K562 (cell line): ENCODE measurements around the gene ABCB9. TPM values are rescaled to one million over a fixed set of nuclear protein-coding genes. Genes with fewer than 3 reads are reported as not detected.

Experiments
- KDM4B ChIP-seq, 2 experiments: fragments of 450-650 bp in 1 of 2; sonication (generic) in 1 of 2; IDR thresholded peaks; 2 replicates each; pipeline ENCODE4 v1.6.1; 2016 to 2017; ENCODE audit warnings: borderline replicate concordance in 2 of 2, antibody characterized with exemption in 1 of 2, low read depth in 1 of 2, mild to moderate bottlenecking in 1 of 2
- RERE ChIP-seq: sonication (generic); formaldehyde crosslinking; IDR thresholded peaks from 2 replicates; pipeline ENCODE4 v1.8.0; 2023; ENCODE audit warnings: missing genetic modification reagents, mild to moderate bottlenecking, borderline replicate concordance
- polyA plus RNA-seq, 8 experiments: library from polyadenylated mRNA; depleted of rRNA in 4 of 8; stranded (reverse) in 5 of 8; unstranded in 3 of 8; fragments of >200 nt; fragmentation: Nextera tagmentation in 2 of 8; fragmentation: Illumina TruSeq in 1 of 8; extraction: Ambion mirVana in 2 of 8; extraction: Trizol in 1 of 8; gene quantifications; 2 replicates each; pipeline versions ENCODE4 v1.2.1 to v1.2.3, GENCODE V29; 2011 to 2014; ENCODE audit warnings: inconsistent platforms in 1 of 8, missing spikeins in 1 of 8
- total RNA-seq, 7 experiments: library from RNA; depleted of rRNA in 6 of 7; stranded (reverse); fragments of >200 nt in 6 of 7; fragmentation: Illumina TruSeq in 2 of 7; extraction: Trizol in 2 of 7; gene quantifications; 2 replicates each; pipeline versions ENCODE4 v1.2.1 to v1.2.3, GENCODE V29; 2011 to 2021; ENCODE audit warnings: low replicate concordance in 1 of 7

The ABCB9 gene
- total and polyA plus RNA-seq, 9 of the 15 experiments (the other 6 are each of a cell fraction or from before 2014, with no cell fraction given) = 0.20 to 12.6 (median 6.2) TPM

- TF ChIP-seq RERE (CRISPR knock-in tag) (no peak), KDM4B (IDR thresholded peaks at IDR 0.05; ENCODE audit: borderline replicate concordance in 2 of 2, low read depth in 1 of 2) (no peak)
Observed at GRCh38 chr12:122893208-122894153, 72.8 kb downstream of the ABCB9 start (continued).
